Immature natural killer cell (primary cell): ENCODE results near the gene RCSD1. TPM values are rescaled to one million over a fixed set of nuclear protein-coding genes. Genes with fewer than 3 reads are reported as not detected.

Experiments used
- DNase-seq, 3 donors: peaks; one replicate each; pipeline ENCODE4 v3.0.0; 2022; ENCODE audit warnings: mixed read lengths in 1 of 3
- H3K27ac Mint-ChIP-seq, 6 donors: one replicate each; pipeline ENCODE4 v1.8.0; 2020; ENCODE audit warnings: mixed read lengths in 6 of 6, mild to moderate bottlenecking in 5 of 6, inconsistent platforms in 4 of 6, moderate library complexity in 3 of 6
- H3K27me3 Mint-ChIP-seq, 3 donors: one replicate each; pipeline ENCODE4 v1.8.0; 2020 to 2021; ENCODE audit warnings: low read depth in 3 of 3, mild to moderate bottlenecking in 3 of 3, mixed read lengths in 3 of 3, moderate library complexity in 3 of 3, inconsistent platforms in 1 of 3
- H3K36me3 Mint-ChIP-seq, 3 donors: one replicate each; pipeline ENCODE4 v1.8.0; 2020; ENCODE audit warnings: mixed read lengths in 3 of 3, inconsistent platforms in 2 of 3, mild to moderate bottlenecking in 2 of 3
- H3K4me1 Mint-ChIP-seq, 2 donors: one replicate each; pipeline ENCODE4 v1.8.0; 2020; ENCODE audit warnings: inconsistent platforms in 2 of 2, mild to moderate bottlenecking in 2 of 2, mixed read lengths in 2 of 2, moderate library complexity in 1 of 2
- H3K4me3 Mint-ChIP-seq, 5 donors: one replicate each; pipeline ENCODE4 v1.8.0; 2020; ENCODE audit warnings: mild to moderate bottlenecking in 5 of 5, mixed read lengths in 5 of 5, inconsistent platforms in 3 of 5, moderate library complexity in 3 of 5
- H3K9me3 Mint-ChIP-seq, 6 donors: one replicate each; pipeline ENCODE4 v1.8.0; 2020; ENCODE audit warnings: mild to moderate bottlenecking in 6 of 6, mixed read lengths in 6 of 6, inconsistent platforms in 4 of 6, moderate library complexity in 3 of 6
- polyA plus RNA-seq, 3 donors: library from polyadenylated mRNA; unstranded; fragments of 300-500 nt; fragmentation: Illumina TruSeq; gene quantifications; one replicate each; pipeline ENCODE4 v1.2.3, GENCODE V29; 2021

RCSD1 gene
- polyA plus RNA-seq, result 100 to 1,000 TPM in 2 of 3 donors, 10 to 100 TPM in 1; 96.2 to 179 (median 129) TPM

- peaks cover 16 to 23% (median 16%) of the 10 kb centered on the region in 3 donors for H3K36me3 Mint-ChIP-seq
- peaks cover 79 to 91% of the 10 kb centered on the region in 2 donors for H3K4me1 Mint-ChIP-seq
- peak; percentile 61 to 71 (median 63) for DNase-seq
- H3K27ac Mint-ChIP-seq, result peak within 1 kb of the TSS; percentile 91 to 99 (median 98)
- H3K27me3 Mint-ChIP-seq, result peaks cover 21 to 25% (median 22%) of the 10 kb centered on the region in 3 donors
- H3K9me3 Mint-ChIP-seq, result peaks cover 0 to 2% (median 0%) of the 10 kb centered on the region in 6 donors
- H3K4me3 Mint-ChIP-seq, result peak within 1 kb of the TSS; percentile 90 to 99 (median 96)
Observed at GRCh38 chr1:167629681-167630567, at the start of gene RCSD1. Gene RCSD1 (plus strand): TSS chr1:167630232. CDS start chr1:167630424, 192 bp downstream.

GRCh38 chr1:167582064-167582463, 48.0 kb upstream of the RCSD1 start:
- Mint-ChIP-seq H3K4me1 (peaks cover 0 to under 1% of the 10 kb centered on the region in 2 donors), H3K36me3 (no peaks in the 10 kb centered on the region), H3K27ac (no peak overlapping the region), H3K4me3 (no peak overlapping the region), H3K9me3 (no peaks in the 10 kb centered on the region), H3K27me3 (peaks cover 0 to 3% (median 1%) of the 10 kb centered on the region in 3 donors)
- no peak for DNase-seq

- Mint-ChIP-seq H3K27me3 (peaks cover 0 to 3% (median 1%) of the 10 kb centered on the region in 3 donors), H3K4me1 (peaks cover 0 to 7% of the 10 kb centered on the region in 2 donors), H3K4me3 (no peak overlapping the region), H3K27ac (no peak overlapping the region), H3K9me3 (no peaks in the 10 kb centered on the region), H3K36me3 (no peaks in the 10 kb centered on the region)
- DNase-seq, result no peak
Observed at GRCh38 chr1:167582722-167583121, 47.3 kb upstream of the RCSD1 start.

- H3K4me1 Mint-ChIP-seq, result peaks cover 0 to 8% of the 10 kb centered on the region in 2 donors
- H3K4me3 Mint-ChIP-seq, result no peak overlapping the region
- no peak for DNase-seq
- no peaks in the 10 kb centered on the region for H3K36me3 Mint-ChIP-seq
- no peaks in the 10 kb centered on the region for H3K9me3 Mint-ChIP-seq
- no peak overlapping the region for H3K27ac Mint-ChIP-seq
- H3K27me3 Mint-ChIP-seq, result peaks cover 0 to 3% (median 2%) of the 10 kb centered on the region in 3 donors
Observed at GRCh38 chr1:167584581-167584980, 45.5 kb upstream of the RCSD1 start.

- H3K27ac Mint-ChIP-seq, result peak overlapping the region in 1 of 6 donors; percentile 30
- H3K9me3 Mint-ChIP-seq, result no peaks in the 10 kb centered on the region
- peak in 1 of 3 donors; percentile 8 for DNase-seq
- no peak overlapping the region for H3K4me3 Mint-ChIP-seq
- H3K36me3 Mint-ChIP-seq, result no peaks in the 10 kb centered on the region
- peaks cover 0 to 8% of the 10 kb centered on the region in 2 donors for H3K4me1 Mint-ChIP-seq
- H3K27me3 Mint-ChIP-seq, result peaks cover 2 to 3% (median 2%) of the 10 kb centered on the region in 3 donors
Observed at GRCh38 chr1:167587342-167587741, 42.7 kb upstream of the RCSD1 start.

- peaks cover 0 to 8% of the 10 kb centered on the region in 2 donors for H3K4me1 Mint-ChIP-seq
- peaks cover 2 to 7% (median 3%) of the 10 kb centered on the region in 3 donors for H3K27me3 Mint-ChIP-seq
- H3K4me3 Mint-ChIP-seq, result no peak overlapping the region
- H3K9me3 Mint-ChIP-seq, result no peaks in the 10 kb centered on the region
- no peak overlapping the region for H3K27ac Mint-ChIP-seq
- H3K36me3 Mint-ChIP-seq, result no peaks in the 10 kb centered on the region
- DNase-seq, result no peak
Observed at GRCh38 chr1:167587872-167588271, 42.2 kb upstream of the RCSD1 start.

- H3K4me3 Mint-ChIP-seq, result no peak overlapping the region
- H3K36me3 Mint-ChIP-seq, result no peaks in the 10 kb centered on the region
- DNase-seq, result no peak
- no peaks in the 10 kb centered on the region for H3K9me3 Mint-ChIP-seq
- H3K4me1 Mint-ChIP-seq, result peaks cover 0 to 8% of the 10 kb centered on the region in 2 donors
- H3K27me3 Mint-ChIP-seq, result peaks cover 2 to 7% (median 3%) of the 10 kb centered on the region in 3 donors
- no peak overlapping the region for H3K27ac Mint-ChIP-seq
Observed at GRCh38 chr1:167588361-167588760, 41.7 kb upstream of the RCSD1 start.

- H3K36me3 Mint-ChIP-seq, result no peaks in the 10 kb centered on the region
- H3K27me3 Mint-ChIP-seq, result peaks cover 1 to 11% (median 5%) of the 10 kb centered on the region in 3 donors
- H3K4me1 Mint-ChIP-seq, result peaks cover 0 to 3% of the 10 kb centered on the region in 2 donors
- H3K27ac Mint-ChIP-seq, result no peak overlapping the region
- no peak overlapping the region for H3K4me3 Mint-ChIP-seq
- H3K9me3 Mint-ChIP-seq, result no peaks in the 10 kb centered on the region
- DNase-seq, result no peak
Observed at GRCh38 chr1:167592475-167592874, 37.6 kb upstream of the RCSD1 start.

GRCh38 chr1:167593860-167594259, 36.2 kb upstream of the RCSD1 start:
- Mint-ChIP-seq H3K9me3 (no peaks in the 10 kb centered on the region), H3K4me1 (no peaks in the 10 kb centered on the region), H3K4me3 (no peak overlapping the region), H3K36me3 (no peaks in the 10 kb centered on the region), H3K27me3 (peaks cover 1 to 11% (median 5%) of the 10 kb centered on the region in 3 donors), H3K27ac (no peak overlapping the region)
- no peak for DNase-seq

GRCh38 chr1:167594822-167595221, 35.2 kb upstream of the RCSD1 start:
- H3K9me3 Mint-ChIP-seq, result no peaks in the 10 kb centered on the region
- no peaks in the 10 kb centered on the region for H3K36me3 Mint-ChIP-seq
- no peak for DNase-seq
- no peak overlapping the region for H3K4me3 Mint-ChIP-seq
- H3K27ac Mint-ChIP-seq, result no peak overlapping the region
- peaks cover 1 to 11% (median 3%) of the 10 kb centered on the region in 3 donors for H3K27me3 Mint-ChIP-seq
- H3K4me1 Mint-ChIP-seq, result peaks cover 2% of the 10 kb centered on the region in 2 donors

GRCh38 chr1:167599957-167600581, 30.0 kb upstream of the RCSD1 start:
- DNase-seq, result peak; percentile 50 to 67 (median 62)
- H3K27me3 Mint-ChIP-seq, result peaks cover 2 to 4% (median 3%) of the 10 kb centered on the region in 3 donors
- no peaks in the 10 kb centered on the region for H3K36me3 Mint-ChIP-seq
- peak overlapping the region in 4 of 6 donors; percentile 5 to 40 (median 18) for H3K27ac Mint-ChIP-seq
- no peaks in the 10 kb centered on the region for H3K9me3 Mint-ChIP-seq
- peak overlapping the region in 4 of 5 donors; percentile 0 to 43 (median 28) for H3K4me3 Mint-ChIP-seq
- H3K4me1 Mint-ChIP-seq, result peaks cover 34 to 44% of the 10 kb centered on the region in 2 donors

- Mint-ChIP-seq H3K4me3 (no peak overlapping the region), H3K27ac (peak overlapping the region in 2 of 6 donors; percentile 26 to 64), H3K4me1 (peaks cover 34 to 44% of the 10 kb centered on the region in 2 donors), H3K27me3 (peaks cover 2 to 4% (median 3%) of the 10 kb centered on the region in 3 donors), H3K9me3 (peaks cover 0 to 2% (median under 1%) of the 10 kb centered on the region in 6 donors), H3K36me3 (peaks cover 0 to under 1% (median under 1%) of the 10 kb centered on the region in 3 donors)
- no peak for DNase-seq
Observed at GRCh38 chr1:167601442-167602383, 28.3 kb upstream of the RCSD1 start.

GRCh38 chr1:167602840-167603239, 27.2 kb upstream of the RCSD1 start:
- peaks cover 0 to 2% (median 0%) of the 10 kb centered on the region in 3 donors for H3K27me3 Mint-ChIP-seq
- peaks cover 34 to 44% of the 10 kb centered on the region in 2 donors for H3K4me1 Mint-ChIP-seq
- peak overlapping the region in 3 of 6 donors; percentile 8 to 48 (median 9) for H3K27ac Mint-ChIP-seq
- peaks cover 7 to 8% (median 7%) of the 10 kb centered on the region in 3 donors for H3K36me3 Mint-ChIP-seq
- peak in 1 of 3 donors; percentile 11 for DNase-seq
- H3K9me3 Mint-ChIP-seq, result peaks cover 0 to 10% (median 8%) of the 10 kb centered on the region in 6 donors
- peak overlapping the region in 1 of 5 donors; percentile 10 for H3K4me3 Mint-ChIP-seq
